Suppressor macrophage treated with lipopolysaccharide for 4 hours (primary cell): ENCODE results near the gene MAD1L1.
A peak's percentile ranks its signal among the peaks of the same experiment; 100 is the strongest.

Experiments used
- DNase-seq: peaks from one replicate; pipeline ENCODE4 v3.0.0-alpha.2; 2020

Gene MAD1L1

GRCh38 chr7:1785839-1786238 is 446.9 kb downstream of the MAD1L1 start:
- DNase-seq: no peak

GRCh38 chr7:1781369-1781768 is 451.4 kb downstream of the MAD1L1 start:
- no peak for DNase-seq

GRCh38 chr7:1779445-1779844 is 453.3 kb downstream of the MAD1L1 start:
- DNase-seq: no peak

GRCh38 chr7:1777122-1777521 is 455.6 kb downstream of the MAD1L1 start:
- DNase-seq: no peak

GRCh38 chr7:1775389-1775788 is 457.4 kb downstream of the MAD1L1 start:
- DNase-seq: no peak

GRCh38 chr7:1770331-1770730 is 462.4 kb downstream of the MAD1L1 start:
- no peak for DNase-seq

GRCh38 chr7:1769286-1770200 is 463.2 kb downstream of the MAD1L1 start:
- DNase-seq: no peak

- DNase-seq: peak; percentile 2
Observed at GRCh38 chr7:1768832-1769231, 463.9 kb downstream of the MAD1L1 start.

- DNase-seq: no peak
Observed at GRCh38 chr7:1767524-1767923, 465.2 kb downstream of the MAD1L1 start.
